Lung (tissue), 12 donors: ENCODE data around the gene PON3. TPM values are rescaled to one million over a fixed set of nuclear protein-coding genes. Genes with fewer than 3 reads are reported as not detected.

ENCODE experiments used
- ATAC-seq: fragments of 200-7000 bp; cut with Tn5 transposase; one replicate; pipeline ENCODE4 v1.9.1; 2020; ENCODE audit warnings: moderate number of reproducible peaks; ENCODE audit not compliant: insufficient read depth, low FRiP score
- DNase-seq, 3 donors: peaks; one replicate each; pipeline ENCODE4 v3.0.0-alpha.2; 2013 to 2017
- H3K27ac ChIP-seq, 2 donors: one replicate each; pipeline ENCODE4 v1.5.1; 2013; ENCODE audit warnings: mild to moderate bottlenecking in 2 of 2, moderate library complexity in 2 of 2, control low read depth in 1 of 2, inconsistent platforms in 1 of 2, low read depth in 1 of 2, low read length in 1 of 2
- H3K27me3 ChIP-seq, 3 donors: one replicate each; pipeline ENCODE4 v1.5.1; 2013; ENCODE audit warnings: low read length in 2 of 3; ENCODE audit not compliant: control insufficient read depth in 3 of 3, insufficient read depth in 3 of 3
- H3K36me3 ChIP-seq, 4 donors: one replicate each; pipeline ENCODE4 v1.5.1; 2013; ENCODE audit warnings: low read length in 4 of 4, mild to moderate bottlenecking in 1 of 4, moderate library complexity in 1 of 4; ENCODE audit not compliant: control insufficient read depth in 4 of 4, insufficient read depth in 4 of 4
- H3K4me1 ChIP-seq, 5 donors: one replicate each; pipeline ENCODE4 v1.5.1; 2013; ENCODE audit warnings: low read length in 5 of 5, mild to moderate bottlenecking in 2 of 5, moderate library complexity in 1 of 5; ENCODE audit not compliant: control insufficient read depth in 5 of 5, insufficient read depth in 5 of 5
- H3K4me3 ChIP-seq: one replicate; pipeline ENCODE4 v1.5.1; 2013; ENCODE audit warnings: mild to moderate bottlenecking, control low read depth, moderate library complexity
- H3K9ac ChIP-seq, 2 donors: one replicate each; pipeline ENCODE4 v1.5.1; 2013; ENCODE audit warnings: low read length in 2 of 2, control low read depth in 1 of 2; ENCODE audit not compliant: insufficient read depth in 1 of 2
- H3K9me3 ChIP-seq, 4 donors: one replicate each; pipeline ENCODE4 v1.5.1; 2013; ENCODE audit warnings: low read length in 3 of 4, mild to moderate bottlenecking in 1 of 4, moderate library complexity in 1 of 4; ENCODE audit not compliant: control insufficient read depth in 4 of 4, insufficient read depth in 3 of 4
- WGBS, 2 donors: extraction: QIAGEN DNeasy Blood & Tissue Kit; methylation state at CpG; one replicate each; pipeline ENCODE4 v1.1.7; 2013; 5-methylcytosine and 5-hydroxymethylcytosine counted together
- polyA plus RNA-seq, 2 donors: library from polyadenylated mRNA; stranded (reverse); fragments of 200-250 nt; gene quantifications; one replicate each; pipeline ENCODE4 v1.2.1, GENCODE V29; 2013
- total RNA-seq, 2 donors: library from RNA; depleted of rRNA in 1 of 2; stranded (reverse); fragments of >200 nt in 1 of 2; gene quantifications; one replicate each; pipeline ENCODE4 v1.2.1, GENCODE V29; 2014 to 2021
- TF ChIP-seq, protein P1 (sequence below): IDR thresholded peaks from 2 replicates; pipeline ENCODE4 v1.5.1; 2012; ENCODE audit warnings: mild to moderate bottlenecking; ENCODE audit errors: control extremely low read depth, extremely low read depth
- donor health status: control.
- donor health status: control.
- donor health status: Bipolar disorder and iron deficiency.
- donor health status: healthy.
- donor health status: DM: yes; HTN: yes; CAD: no.

Gene PON3
- total and polyA plus RNA-seq, 4 donors = 13.2 to 28.0 (median 22.5) TPM

DNA sequence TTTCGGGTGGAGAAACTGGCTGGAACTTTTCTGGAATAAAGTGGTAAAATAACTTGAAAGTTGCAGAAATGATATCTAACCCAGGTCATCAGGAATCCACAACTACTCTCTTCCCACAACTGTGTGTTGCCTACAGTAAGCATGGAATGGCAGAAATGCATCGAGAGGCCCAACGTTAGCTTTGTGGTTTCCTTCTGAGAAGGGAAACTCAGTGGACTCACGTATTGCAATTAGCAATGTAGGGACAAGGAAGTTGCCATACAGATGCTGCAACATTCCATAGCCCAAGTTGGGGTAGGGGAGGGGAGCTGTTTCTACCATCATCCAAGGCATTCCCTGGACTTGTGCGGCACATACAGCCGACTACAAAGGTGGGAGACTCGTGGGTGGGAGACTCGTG is 73.8 kb downstream of the PON3 start:
- Histone ChIP-seq H3K4me1 (no peaks in the 10 kb centered on the region), H3K4me3 (no peak overlapping the region), H3K27me3 (peaks cover 0 to 7% (median 6%) of the 10 kb centered on the region in 3 donors), H3K27ac (no peak overlapping the region), H3K9ac (no peak overlapping the region), H3K9me3 (no peaks in the 10 kb centered on the region), H3K36me3 (no peaks in the 10 kb centered on the region)
- TF ChIP-seq, protein P1, sequence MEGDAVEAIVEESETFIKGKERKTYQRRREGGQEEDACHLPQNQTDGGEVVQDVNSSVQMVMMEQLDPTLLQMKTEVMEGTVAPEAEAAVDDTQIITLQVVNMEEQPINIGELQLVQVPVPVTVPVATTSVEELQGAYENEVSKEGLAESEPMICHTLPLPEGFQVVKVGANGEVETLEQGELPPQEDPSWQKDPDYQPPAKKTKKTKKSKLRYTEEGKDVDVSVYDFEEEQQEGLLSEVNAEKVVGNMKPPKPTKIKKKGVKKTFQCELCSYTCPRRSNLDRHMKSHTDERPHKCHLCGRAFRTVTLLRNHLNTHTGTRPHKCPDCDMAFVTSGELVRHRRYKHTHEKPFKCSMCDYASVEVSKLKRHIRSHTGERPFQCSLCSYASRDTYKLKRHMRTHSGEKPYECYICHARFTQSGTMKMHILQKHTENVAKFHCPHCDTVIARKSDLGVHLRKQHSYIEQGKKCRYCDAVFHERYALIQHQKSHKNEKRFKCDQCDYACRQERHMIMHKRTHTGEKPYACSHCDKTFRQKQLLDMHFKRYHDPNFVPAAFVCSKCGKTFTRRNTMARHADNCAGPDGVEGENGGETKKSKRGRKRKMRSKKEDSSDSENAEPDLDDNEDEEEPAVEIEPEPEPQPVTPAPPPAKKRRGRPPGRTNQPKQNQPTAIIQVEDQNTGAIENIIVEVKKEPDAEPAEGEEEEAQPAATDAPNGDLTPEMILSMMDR = no peak
- ATAC-seq = no peak
- DNase-seq = no peak
- WGBS, 2 donors = 68 to 79% methylated on average over 8 of the region's 8 CpGs

DNA sequence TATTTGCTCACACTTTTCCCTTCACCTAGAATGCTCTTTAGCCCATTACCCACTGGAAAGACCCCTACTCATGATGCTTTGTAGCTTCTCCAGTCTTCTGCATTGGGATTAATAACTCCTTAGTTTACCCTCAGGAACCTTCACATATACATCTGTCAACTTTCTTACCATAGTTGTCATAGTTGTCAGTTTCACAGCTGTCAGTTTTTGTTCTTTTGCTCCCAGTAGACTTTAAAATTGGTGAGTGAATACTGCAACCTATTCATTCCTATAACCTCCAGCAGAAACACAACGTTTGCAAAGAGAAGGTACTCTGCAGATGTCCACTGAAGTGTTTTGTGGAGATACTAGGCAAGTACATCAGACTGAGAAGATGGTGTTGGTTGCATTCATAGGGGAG is 74.5 kb downstream of the PON3 start:
- Histone ChIP-seq H3K27ac (no peak overlapping the region), H3K27me3 (peaks cover 0 to 7% (median 6%) of the 10 kb centered on the region in 3 donors), H3K36me3 (no peaks in the 10 kb centered on the region), H3K4me3 (no peak overlapping the region), H3K4me1 (no peaks in the 10 kb centered on the region), H3K9ac (no peak overlapping the region), H3K9me3 (no peaks in the 10 kb centered on the region)
- ATAC-seq (no peak), DNase-seq (no peak)
- WGBS, 2 donors = 74 to 88% methylated on average over 1 of the region's 1 CpG
- TF ChIP-seq, protein P1 = no peak

DNA sequence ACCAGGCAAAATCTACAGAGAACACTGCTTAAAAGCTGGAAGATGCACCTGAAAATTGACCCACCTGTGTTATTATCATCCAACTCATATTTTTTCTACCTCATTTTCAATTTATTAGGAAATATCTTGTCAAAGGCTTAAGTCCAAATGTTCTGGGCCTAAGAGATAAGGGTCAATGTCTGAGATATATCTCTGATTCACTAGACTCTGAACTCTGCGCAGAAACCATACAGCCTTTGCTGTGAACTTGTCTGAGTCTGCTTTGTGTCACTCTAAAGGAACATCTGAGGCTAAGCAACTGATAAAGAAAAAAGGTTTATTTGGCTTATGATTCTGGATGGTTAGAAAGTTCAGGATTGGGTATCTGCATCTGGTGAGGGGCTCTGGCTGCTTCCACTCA is 75.5 kb downstream of the PON3 start:
- no peak for DNase-seq
- WGBS, 2 donors = 96 to 100% methylated on average over 1 of the region's 1 CpG

DNA sequence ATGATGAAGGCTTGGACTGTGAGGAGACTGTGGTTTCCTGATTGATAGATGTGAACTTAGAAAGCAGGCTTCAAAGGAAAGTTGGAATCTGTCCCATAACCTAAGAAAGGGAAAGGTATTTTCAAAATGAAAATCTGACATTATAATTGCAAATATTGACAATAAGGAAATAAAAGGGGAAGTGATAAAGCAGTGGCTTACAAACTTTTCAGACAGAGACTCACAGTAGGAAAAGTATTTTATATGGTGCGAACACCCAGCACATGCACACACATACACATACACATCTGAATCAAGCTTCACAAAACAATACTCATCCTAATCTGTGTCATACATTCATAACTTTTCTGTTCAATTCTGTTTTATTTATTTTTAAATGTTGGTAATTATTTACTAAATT is 76.6 kb downstream of the PON3 start:
- Histone ChIP-seq H3K4me1 (no peaks in the 10 kb centered on the region), H3K4me3 (no peak overlapping the region), H3K27ac (no peak overlapping the region), H3K27me3 (peaks cover 0 to 2% (median under 1%) of the 10 kb centered on the region in 3 donors), H3K36me3 (no peaks in the 10 kb centered on the region), H3K9me3 (no peaks in the 10 kb centered on the region), H3K9ac (no peak overlapping the region)
- ATAC-seq (no peak), DNase-seq (no peak)
- TF ChIP-seq, protein P1 = no peak
- WGBS, 2 donors = 95 to 96% methylated on average over 1 of the region's 1 CpG

More for the DNA sequence above, 75.5 kb downstream of the PON3 start:
- no peak overlapping the region for H3K9ac ChIP-seq
- TF ChIP-seq, protein P1 = no peak
- no peak overlapping the region for H3K27ac ChIP-seq
- peaks cover 0 to 7% (median 6%) of the 10 kb centered on the region in 3 donors for H3K27me3 ChIP-seq
- no peaks in the 10 kb centered on the region for H3K9me3 ChIP-seq
- no peak overlapping the region for H3K4me3 ChIP-seq
- no peaks in the 10 kb centered on the region for H3K4me1 ChIP-seq
- ATAC-seq = no peak
- no peaks in the 10 kb centered on the region for H3K36me3 ChIP-seq
